ENCODE results near the gene SMPD1.
"Not testable (repeated sequence)": the region's sequence is repeated elsewhere in the genome, so short reads cannot be mapped to it uniquely, and the experiment has no call there.

SMPD1 gene

DNA sequence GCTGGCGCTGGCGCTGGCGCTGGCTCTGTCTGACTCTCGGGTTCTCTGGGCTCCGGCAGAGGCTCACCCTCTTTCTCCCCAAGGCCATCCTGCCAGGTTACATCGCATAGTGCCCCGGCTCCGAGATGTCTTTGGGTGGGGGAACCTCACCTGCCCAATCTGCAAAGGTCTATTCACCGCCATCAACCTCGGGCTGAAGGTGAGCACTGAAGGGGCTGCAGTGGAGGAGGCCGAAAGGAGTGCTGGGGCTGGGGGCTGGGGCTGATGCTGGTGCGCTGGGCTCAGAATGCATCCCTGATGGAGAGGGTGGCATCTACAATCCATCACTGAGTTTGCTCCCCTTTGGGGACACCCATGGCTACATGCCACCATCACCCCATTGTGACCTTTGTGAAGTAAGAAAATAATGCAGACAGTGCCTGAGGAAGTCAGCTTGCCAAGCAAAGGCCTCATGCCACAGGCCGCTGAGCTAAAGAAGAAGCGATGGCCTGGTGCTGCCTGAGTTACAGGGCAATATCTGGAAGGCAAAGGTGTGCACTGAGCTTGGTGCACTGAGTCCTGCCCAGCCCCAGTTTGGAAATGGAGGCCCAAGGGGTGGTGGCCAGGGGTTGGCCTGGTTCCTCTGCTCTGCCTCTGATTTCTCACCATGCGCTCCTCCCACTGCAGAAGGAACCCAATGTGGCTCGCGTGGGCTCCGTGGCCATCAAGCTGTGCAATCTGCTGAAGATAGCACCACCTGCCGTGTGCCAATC is 620 bp downstream of the SMPD1 start:
- Histone ChIP-seq H3K4me3 (ENCODE audit: low read length) (peak overlapping the region; percentile 75), H3K4me1 (ENCODE audit: low read length) (no peaks in the 10 kb centered on the region), H3K27me3 (replicated peaks; ENCODE audit: insufficient read depth, low read length) (no peaks in the 10 kb centered on the region), H3F3A (ENCODE audit: insufficient read depth, low read length) (no peaks in the 10 kb centered on the region), H3K36me3 (replicated peaks; ENCODE audit: insufficient read depth, low read length) (no peaks in the 10 kb centered on the region), H3K79me2 (ENCODE audit: low read length) (peaks cover 8% of the 10 kb centered on the region), H3K4me2 (ENCODE audit: low read depth, low read length) (peak overlapping the region; percentile 76), H3K9ac (ENCODE audit: low read length) (peak overlapping the region; percentile 70), H4K20me1 (ENCODE audit: insufficient read depth, low read length) (no peaks in the 10 kb centered on the region), H3K27ac (ENCODE audit: low read length) (no peak overlapping the region), H2AFZ (ENCODE audit: low read length) (peak overlapping the region; percentile 83), H3K9me2 (replicated peaks; ENCODE audit: insufficient read depth, low read length) (no peaks in the 10 kb centered on the region), H3K9me3 (replicated peaks; ENCODE audit: insufficient read depth, low read length) (no peaks in the 10 kb centered on the region)
- no peak for DNase-seq
- TF ChIP-seq EZH2 (optimal IDR thresholded peaks at IDR 0.05; ENCODE audit: low read depth, low read length), result no peak
- TF ChIP-seq, protein P1, sequence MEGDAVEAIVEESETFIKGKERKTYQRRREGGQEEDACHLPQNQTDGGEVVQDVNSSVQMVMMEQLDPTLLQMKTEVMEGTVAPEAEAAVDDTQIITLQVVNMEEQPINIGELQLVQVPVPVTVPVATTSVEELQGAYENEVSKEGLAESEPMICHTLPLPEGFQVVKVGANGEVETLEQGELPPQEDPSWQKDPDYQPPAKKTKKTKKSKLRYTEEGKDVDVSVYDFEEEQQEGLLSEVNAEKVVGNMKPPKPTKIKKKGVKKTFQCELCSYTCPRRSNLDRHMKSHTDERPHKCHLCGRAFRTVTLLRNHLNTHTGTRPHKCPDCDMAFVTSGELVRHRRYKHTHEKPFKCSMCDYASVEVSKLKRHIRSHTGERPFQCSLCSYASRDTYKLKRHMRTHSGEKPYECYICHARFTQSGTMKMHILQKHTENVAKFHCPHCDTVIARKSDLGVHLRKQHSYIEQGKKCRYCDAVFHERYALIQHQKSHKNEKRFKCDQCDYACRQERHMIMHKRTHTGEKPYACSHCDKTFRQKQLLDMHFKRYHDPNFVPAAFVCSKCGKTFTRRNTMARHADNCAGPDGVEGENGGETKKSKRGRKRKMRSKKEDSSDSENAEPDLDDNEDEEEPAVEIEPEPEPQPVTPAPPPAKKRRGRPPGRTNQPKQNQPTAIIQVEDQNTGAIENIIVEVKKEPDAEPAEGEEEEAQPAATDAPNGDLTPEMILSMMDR (IDR thresholded peaks at IDR 0.05; ENCODE audit: low read length), result no peak
- no peak for TF ChIP-seq EZH2phosphoT487 (IDR thresholded peaks at IDR 0.05; ENCODE audit: low read length)

DNA sequence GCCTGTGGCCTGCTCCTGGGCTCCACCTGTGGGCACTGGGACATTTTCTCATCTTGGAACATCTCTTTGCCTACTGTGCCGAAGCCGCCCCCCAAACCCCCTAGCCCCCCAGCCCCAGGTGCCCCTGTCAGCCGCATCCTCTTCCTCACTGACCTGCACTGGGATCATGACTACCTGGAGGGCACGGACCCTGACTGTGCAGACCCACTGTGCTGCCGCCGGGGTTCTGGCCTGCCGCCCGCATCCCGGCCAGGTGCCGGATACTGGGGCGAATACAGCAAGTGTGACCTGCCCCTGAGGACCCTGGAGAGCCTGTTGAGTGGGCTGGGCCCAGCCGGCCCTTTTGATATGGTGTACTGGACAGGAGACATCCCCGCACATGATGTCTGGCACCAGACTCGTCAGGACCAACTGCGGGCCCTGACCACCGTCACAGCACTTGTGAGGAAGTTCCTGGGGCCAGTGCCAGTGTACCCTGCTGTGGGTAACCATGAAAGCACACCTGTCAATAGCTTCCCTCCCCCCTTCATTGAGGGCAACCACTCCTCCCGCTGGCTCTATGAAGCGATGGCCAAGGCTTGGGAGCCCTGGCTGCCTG is 1.4 kb downstream of the SMPD1 start:
- Histone ChIP-seq H3K27ac (ENCODE audit: low read length) (no peak overlapping the region), H3K79me2 (ENCODE audit: low read length) (peaks cover 8% of the 10 kb centered on the region), H3K4me2 (ENCODE audit: low read depth, low read length) (peak overlapping the region; percentile 76; the same call in 1 of the 2 replicates), H3F3A (ENCODE audit: insufficient read depth, low read length) (no peaks in the 10 kb centered on the region), H3K4me1 (ENCODE audit: low read length) (no peaks in the 10 kb centered on the region), H3K36me3 (replicated peaks; ENCODE audit: insufficient read depth, low read length) (no peaks in the 10 kb centered on the region), H3K4me3 (ENCODE audit: low read length) (no peak overlapping the region), H3K9ac (ENCODE audit: low read length) (no peak overlapping the region), H2AFZ (ENCODE audit: low read length) (no peak overlapping the region), H3K9me3 (replicated peaks; ENCODE audit: insufficient read depth, low read length) (no peaks in the 10 kb centered on the region), H4K20me1 (ENCODE audit: insufficient read depth, low read length) (no peaks in the 10 kb centered on the region), H3K27me3 (replicated peaks; ENCODE audit: insufficient read depth, low read length) (no peaks in the 10 kb centered on the region), H3K9me2 (replicated peaks; ENCODE audit: insufficient read depth, low read length) (no peaks in the 10 kb centered on the region)
- TF ChIP-seq, protein P1 (IDR thresholded peaks at IDR 0.05; ENCODE audit: low read length), result no peak
- no peak for TF ChIP-seq EZH2phosphoT487 (IDR thresholded peaks at IDR 0.05; ENCODE audit: low read length)
- TF ChIP-seq EZH2 (optimal IDR thresholded peaks at IDR 0.05; ENCODE audit: low read depth, low read length), result no peak
- DNase-seq, result no peak

DNA sequence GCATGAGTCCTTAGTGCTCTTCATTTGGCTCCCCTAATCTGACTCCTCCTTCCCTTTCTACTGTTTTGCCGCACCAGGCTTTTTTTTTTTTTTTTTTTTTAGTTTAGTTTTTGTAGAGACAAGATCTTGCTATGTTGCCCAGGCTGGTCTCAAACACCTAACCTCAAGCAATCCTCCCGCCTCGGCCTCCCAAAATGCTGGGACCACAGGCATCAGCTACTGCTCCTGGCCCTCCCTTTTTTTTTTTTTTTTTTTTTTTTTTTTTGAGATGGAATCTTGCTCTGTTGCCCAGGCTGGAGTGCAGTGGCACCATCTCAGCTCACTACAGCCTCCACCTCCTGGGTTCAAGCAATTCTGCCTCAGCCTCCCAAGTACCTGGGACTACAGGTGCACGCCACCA is 2.0 kb downstream of the SMPD1 start:
- not testable (repeated sequence) for H3K4me3 ChIP-seq (ENCODE audit: low read length); H3K27ac ChIP-seq (ENCODE audit: low read length); H3K4me2 ChIP-seq (ENCODE audit: low read depth, low read length); H3K9me3 ChIP-seq (replicated peaks; ENCODE audit: insufficient read depth, low read length); H4K20me1 ChIP-seq (ENCODE audit: insufficient read depth, low read length); H3F3A ChIP-seq (ENCODE audit: insufficient read depth, low read length); H3K4me1 ChIP-seq (ENCODE audit: low read length); H3K27me3 ChIP-seq (replicated peaks; ENCODE audit: insufficient read depth, low read length); H3K79me2 ChIP-seq (ENCODE audit: low read length); H2AFZ ChIP-seq (ENCODE audit: low read length); H3K9ac ChIP-seq (ENCODE audit: low read length); H3K36me3 ChIP-seq (replicated peaks; ENCODE audit: insufficient read depth, low read length); H3K9me2 ChIP-seq (replicated peaks; ENCODE audit: insufficient read depth, low read length); DNase-seq
